ENCODE data around the gene DDX51. TPM values are rescaled to one million over a fixed set of nuclear protein-coding genes. Genes with fewer than 3 reads are reported as not detected.

The DDX51 gene
- total RNA-seq, 2 experiments from 2014 or later: 19.2 to 31.4 TPM

DNA sequence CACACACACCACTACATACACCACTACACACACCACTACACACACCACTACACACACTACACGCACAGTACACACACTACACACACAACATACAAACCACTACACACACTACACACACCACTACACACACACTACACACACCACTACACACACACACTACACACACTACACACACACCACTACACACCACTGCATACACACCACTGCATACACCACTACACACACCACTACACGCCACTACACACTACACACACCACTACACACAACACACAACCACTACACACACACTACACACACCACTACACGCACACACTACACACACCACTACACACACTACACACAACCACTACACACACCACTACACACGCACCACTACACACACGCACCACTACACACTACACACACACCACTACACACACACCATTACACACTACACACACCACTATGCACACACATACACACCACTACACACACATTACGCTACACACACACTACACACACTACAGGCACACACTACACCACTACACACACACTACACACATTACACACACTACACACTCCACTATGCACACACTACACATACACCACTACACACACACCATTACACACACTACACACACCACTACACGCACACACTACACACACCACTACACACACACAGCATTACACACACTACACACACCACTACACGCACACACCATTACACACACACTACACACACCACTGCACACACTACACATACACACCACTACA, 12.6 kb upstream of the DDX51 start:
- CTCF ChIA-PET: no interaction called here
- DNase-seq (no peak), ATAC-seq (no peak)
- H3K36me3 Mint-ChIP-seq (ENCODE audit: low read depth): no peaks in the 10 kb centered on the region
- POLR2A ChIA-PET: no interaction called here
- intact Hi-C loops (cut with DNase I, micrococcal nuclease): no loop called here
- no peaks in the 10 kb centered on the region for H3K4me1 Mint-ChIP-seq
- H3K9me3 Mint-ChIP-seq (ENCODE audit: low read depth): no peaks in the 10 kb centered on the region
- H3K27me3 Mint-ChIP-seq: no peaks in the 10 kb centered on the region
- H3K27ac Mint-ChIP-seq: no peak overlapping the region
- H3K4me3 Mint-ChIP-seq: no peak overlapping the region

DNA sequence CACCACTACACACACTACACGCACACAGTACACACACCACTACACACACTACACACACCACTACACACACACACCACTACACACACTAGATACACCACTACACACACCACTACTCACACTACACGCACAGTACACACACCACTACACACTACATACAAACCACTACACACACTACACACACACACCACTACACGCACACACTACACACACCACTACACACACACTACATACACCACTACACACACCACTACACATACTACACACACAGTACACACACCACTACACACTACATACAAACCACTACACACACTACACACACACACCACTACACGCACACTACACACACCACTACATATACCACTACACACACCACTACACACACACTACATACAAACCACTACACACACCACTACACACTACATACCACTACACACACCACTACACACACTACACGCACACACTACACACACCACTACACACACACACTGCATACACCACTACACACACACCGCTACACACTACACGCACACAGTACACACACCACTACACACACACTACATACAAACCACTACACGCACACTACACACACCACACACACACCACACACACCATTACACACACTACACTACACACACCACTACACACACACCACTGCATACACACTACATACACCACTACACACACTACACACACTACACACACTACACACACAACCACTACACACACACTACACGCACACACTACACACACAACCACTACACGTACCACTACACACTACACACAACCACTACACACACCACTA, 11.9 kb upstream of the DDX51 start:
- intact Hi-C loops (cut with DNase I, micrococcal nuclease): loop anchor here in 1 of 2 experiments (2.0 kb wide), 1 partner anchor 33 kb away; no protein-coding TSS in a partner anchor
- H3K4me3 Mint-ChIP-seq: no peak overlapping the region
- ATAC-seq: no peak
- no peaks in the 10 kb centered on the region for H3K4me1 Mint-ChIP-seq
- ChIA-PET CTCF (no interaction called here), POLR2A (no interaction called here)
- no peaks in the 10 kb centered on the region for H3K27me3 Mint-ChIP-seq
- H3K36me3 Mint-ChIP-seq (ENCODE audit: low read depth): no peaks in the 10 kb centered on the region
- H3K27ac Mint-ChIP-seq: no peak overlapping the region
- no peak for DNase-seq
- H3K9me3 Mint-ChIP-seq (ENCODE audit: low read depth): no peaks in the 10 kb centered on the region

DNA sequence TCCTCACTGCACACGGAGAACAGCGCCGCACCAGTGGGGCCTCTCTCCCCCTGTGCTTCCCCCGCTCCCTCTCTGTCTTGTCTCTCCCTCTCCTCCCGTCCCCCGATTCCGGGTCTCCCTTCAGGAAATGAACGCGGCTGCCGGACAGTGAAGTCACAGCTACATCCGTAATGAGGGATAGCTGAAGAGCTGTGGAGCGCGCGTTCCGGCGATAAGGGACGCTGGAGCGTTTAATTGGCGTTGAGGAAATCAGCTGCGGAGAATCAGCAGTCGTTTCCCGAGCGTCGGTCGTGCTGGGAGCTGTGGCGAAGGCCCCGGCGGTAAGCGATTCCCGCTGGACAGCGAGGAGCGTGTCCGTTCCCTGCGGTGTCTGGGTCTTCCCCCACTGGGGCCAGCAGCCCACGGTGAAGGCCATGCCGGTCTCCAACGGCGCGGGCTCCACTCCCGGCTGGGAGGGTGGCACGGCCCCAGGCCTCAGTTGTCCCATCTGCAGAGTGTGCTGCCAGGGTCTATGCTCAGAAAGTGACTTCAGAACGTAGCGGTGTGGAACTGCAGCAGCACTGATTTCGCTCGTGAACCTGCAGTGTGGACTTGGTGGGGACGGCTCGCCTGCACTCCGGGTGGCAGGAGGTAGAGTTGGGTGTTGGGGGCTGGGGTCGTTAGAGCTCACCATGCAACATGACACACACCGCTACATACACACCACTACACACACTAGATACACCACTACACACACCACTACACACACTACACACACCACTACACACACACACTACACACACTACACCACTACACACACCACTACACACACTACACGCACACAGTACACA, 11.0 kb upstream of the DDX51 start:
- no peak overlapping the region for H3K4me3 Mint-ChIP-seq
- H3K9me3 Mint-ChIP-seq (ENCODE audit: low read depth): no peaks in the 10 kb centered on the region
- no peaks in the 10 kb centered on the region for H3K27me3 Mint-ChIP-seq
- H3K27ac Mint-ChIP-seq: no peak overlapping the region
- ChIA-PET CTCF (interaction anchor here (0.6 to 0.9 kb wide), 3 partner anchors 25 to 369 kb away, joined by 3 read pairs; no protein-coding TSS in a partner anchor), POLR2A (no interaction called here)
- DNase-seq (no peak), ATAC-seq (peak; percentile 15)
- no peaks in the 10 kb centered on the region for H3K4me1 Mint-ChIP-seq
- intact Hi-C loops (cut with DNase I, micrococcal nuclease): loop anchor here (1.0 to 5.0 kb wide), 8 partner anchors 34 to 460 kb away; partner anchors contain the start of gene GALNT9 (in 1 of the 2)
- no peaks in the 10 kb centered on the region for H3K36me3 Mint-ChIP-seq (ENCODE audit: low read depth)

DNA sequence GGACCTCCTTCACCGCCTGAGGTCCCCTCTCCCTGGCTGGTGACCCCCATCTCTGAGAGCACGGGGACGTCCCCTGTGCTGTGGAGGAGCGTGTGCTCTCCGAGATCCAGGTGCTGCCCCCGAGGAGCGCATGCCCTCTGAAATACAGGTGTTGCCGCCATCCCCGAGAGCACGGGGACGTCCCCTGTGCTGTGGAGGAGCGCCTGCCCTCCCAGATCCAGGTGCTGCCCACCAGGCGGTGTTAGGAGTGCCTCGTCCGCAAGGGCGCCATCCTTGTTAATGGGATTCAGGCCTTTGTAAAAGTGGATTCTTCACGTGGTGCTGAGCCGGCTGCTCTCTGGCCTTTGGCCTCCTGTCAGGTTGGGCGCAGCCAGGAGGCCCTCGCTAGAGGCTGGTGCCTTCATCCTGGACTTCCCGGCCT, 10.2 kb upstream of the DDX51 start:
- no peak for ATAC-seq
- Mint-ChIP-seq H3K27ac (no peak overlapping the region), H3K36me3 (ENCODE audit: low read depth) (no peaks in the 10 kb centered on the region), H3K4me3 (no peak overlapping the region), H3K4me1 (no peaks in the 10 kb centered on the region), H3K27me3 (no peaks in the 10 kb centered on the region), H3K9me3 (ENCODE audit: low read depth) (no peaks in the 10 kb centered on the region)
- ChIA-PET POLR2A (interaction anchor here (0.6 to 1.0 kb wide), 3 partner anchors 13 to 100 kb away, joined by 3 to 5 read pairs (median 4); no protein-coding TSS in a partner anchor), CTCF (interaction anchor here (0.6 to 1.5 kb wide), 11 partner anchors 10 to 369 kb away, joined by 3 to 9 read pairs (median 4); no protein-coding TSS in a partner anchor)
- DNase-seq: no peak
- intact Hi-C loops (cut with DNase I, micrococcal nuclease): loop anchor here (1.0 to 5.0 kb wide), 8 partner anchors 34 to 461 kb away; partner anchors contain the start of gene GALNT9 (in 1 of the 2)

DNA sequence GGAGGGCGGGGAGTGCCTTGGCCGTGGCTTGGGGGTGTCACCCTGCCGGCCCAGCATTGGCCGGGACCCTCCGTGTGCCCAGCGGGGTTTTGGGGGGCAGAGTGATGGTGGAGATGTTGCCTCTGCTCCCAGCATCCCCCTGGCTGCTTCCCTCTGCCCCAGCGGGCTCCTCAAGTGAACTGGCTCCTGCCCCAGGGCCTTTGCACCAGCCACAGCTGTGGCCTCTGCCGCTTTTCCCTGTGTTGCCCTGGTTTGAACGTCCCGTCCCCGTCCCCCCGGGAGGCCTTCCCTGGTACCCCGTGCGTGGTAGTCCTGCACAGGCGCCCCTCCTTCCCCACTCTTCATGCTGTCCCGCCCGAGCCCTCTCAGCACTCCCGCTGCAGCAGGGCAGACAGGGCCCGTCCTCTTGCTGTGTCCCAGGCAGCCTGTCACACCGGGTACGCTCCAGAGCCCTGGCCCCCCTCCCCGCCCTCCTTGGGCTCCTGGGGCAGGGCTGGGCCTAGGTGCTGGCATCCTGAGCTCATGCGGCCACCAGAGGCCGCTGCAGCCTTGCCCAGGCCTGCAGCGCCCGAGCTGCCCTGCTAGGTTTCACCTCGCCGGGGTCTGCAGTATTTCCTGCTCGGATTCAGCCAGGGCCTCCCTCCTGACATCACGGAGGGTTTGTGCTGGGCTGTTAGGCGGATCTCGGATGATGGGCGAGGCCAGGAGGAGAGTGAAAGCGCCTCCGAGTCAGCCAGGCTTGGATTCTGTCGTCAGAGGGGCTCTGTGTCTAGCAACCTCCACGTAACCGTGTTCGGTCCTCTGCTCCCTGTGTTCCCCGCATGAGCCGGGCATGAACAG, 9.6 kb upstream of the DDX51 start:
- Mint-ChIP-seq H3K36me3 (ENCODE audit: low read depth) (no peaks in the 10 kb centered on the region), H3K4me1 (no peaks in the 10 kb centered on the region), H3K4me3 (no peak overlapping the region), H3K27ac (no peak overlapping the region), H3K9me3 (ENCODE audit: low read depth) (no peaks in the 10 kb centered on the region), H3K27me3 (no peaks in the 10 kb centered on the region)
- intact Hi-C loops (cut with DNase I, micrococcal nuclease): loop anchor here (1.0 to 5.0 kb wide), 8 partner anchors 35 to 462 kb away; partner anchors contain the start of gene GALNT9 (in 1 of the 2)
- peak; percentile 95 for ATAC-seq
- CTCF ChIA-PET: interaction anchor here (0.5 to 1.5 kb wide), 14 partner anchors 10 to 456 kb away, joined by 3 to 9 read pairs (median 4); no protein-coding TSS in a partner anchor
- POLR2A ChIA-PET: interaction anchor here (0.6 to 1.0 kb wide), 3 partner anchors 12 to 99 kb away, joined by 3 to 5 read pairs (median 4); no protein-coding TSS in a partner anchor
- DNase-seq: peak; percentile 82

DNA sequence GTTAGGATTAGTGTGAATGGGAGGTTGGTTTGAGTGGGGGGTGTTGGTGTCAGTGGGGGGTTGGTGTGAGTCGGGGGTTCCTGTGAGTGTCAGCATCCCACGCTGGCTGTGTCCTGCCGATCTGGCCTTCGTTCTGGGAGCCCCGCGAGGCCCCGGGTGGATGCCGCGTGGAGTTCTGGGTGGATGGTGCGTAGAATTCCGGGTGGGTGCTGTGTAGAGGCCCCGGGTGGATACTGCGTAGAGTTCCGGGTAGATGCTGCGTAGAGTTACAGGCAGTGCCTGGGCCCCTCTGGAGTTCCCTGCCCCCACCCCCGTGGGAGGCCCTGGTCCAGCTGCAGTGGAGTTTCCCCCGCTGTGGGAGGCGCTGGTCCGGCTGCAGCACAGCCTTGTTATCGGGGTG, 8.8 kb upstream of the DDX51 start:
- peak; percentile 4 for DNase-seq
- POLR2A ChIA-PET: no interaction called here
- Mint-ChIP-seq H3K4me1 (no peaks in the 10 kb centered on the region), H3K4me3 (no peak overlapping the region), H3K27ac (no peak overlapping the region), H3K9me3 (ENCODE audit: low read depth) (no peaks in the 10 kb centered on the region), H3K36me3 (ENCODE audit: low read depth) (peaks cover 2% of the 10 kb centered on the region), H3K27me3 (no peaks in the 10 kb centered on the region)
- ATAC-seq: no peak
- intact Hi-C loops (cut with DNase I, micrococcal nuclease): loop anchor here (5.0 kb wide), 2 partner anchors 174 to 259 kb away; partner anchors contain the start of gene GALNT9 (in 1 of the 2)
- CTCF ChIA-PET: interaction anchor here (1.4 to 1.5 kb wide), 5 partner anchors 26 to 175 kb away, joined by 3 to 9 read pairs (median 4); no protein-coding TSS in a partner anchor

DNA sequence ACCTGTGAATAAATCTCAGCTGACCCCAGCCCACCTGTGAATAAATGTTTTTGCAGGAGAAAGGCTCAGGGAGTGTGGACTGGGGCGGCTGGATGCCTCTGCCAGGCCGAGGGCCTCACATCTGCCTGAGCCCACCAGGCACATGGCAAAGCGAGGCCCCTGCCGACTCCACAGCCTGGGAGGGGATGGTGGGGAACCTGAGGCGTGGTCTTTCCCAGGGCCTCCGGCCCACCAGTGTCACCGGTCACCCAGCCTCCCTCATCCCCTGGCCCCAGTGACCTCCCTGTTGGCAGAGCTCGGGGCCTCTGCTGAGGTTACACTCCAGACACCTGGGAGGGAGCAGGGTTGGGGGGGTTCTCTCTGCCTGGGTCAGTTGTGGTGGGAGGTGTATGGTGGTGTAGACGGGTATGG, 8.3 kb upstream of the DDX51 start:
- ATAC-seq: no peak
- intact Hi-C loops (cut with DNase I, micrococcal nuclease): loop anchor here (5.0 kb wide), 2 partner anchors 175 to 260 kb away; partner anchors contain the start of gene GALNT9 (in 1 of the 2)

DNA sequence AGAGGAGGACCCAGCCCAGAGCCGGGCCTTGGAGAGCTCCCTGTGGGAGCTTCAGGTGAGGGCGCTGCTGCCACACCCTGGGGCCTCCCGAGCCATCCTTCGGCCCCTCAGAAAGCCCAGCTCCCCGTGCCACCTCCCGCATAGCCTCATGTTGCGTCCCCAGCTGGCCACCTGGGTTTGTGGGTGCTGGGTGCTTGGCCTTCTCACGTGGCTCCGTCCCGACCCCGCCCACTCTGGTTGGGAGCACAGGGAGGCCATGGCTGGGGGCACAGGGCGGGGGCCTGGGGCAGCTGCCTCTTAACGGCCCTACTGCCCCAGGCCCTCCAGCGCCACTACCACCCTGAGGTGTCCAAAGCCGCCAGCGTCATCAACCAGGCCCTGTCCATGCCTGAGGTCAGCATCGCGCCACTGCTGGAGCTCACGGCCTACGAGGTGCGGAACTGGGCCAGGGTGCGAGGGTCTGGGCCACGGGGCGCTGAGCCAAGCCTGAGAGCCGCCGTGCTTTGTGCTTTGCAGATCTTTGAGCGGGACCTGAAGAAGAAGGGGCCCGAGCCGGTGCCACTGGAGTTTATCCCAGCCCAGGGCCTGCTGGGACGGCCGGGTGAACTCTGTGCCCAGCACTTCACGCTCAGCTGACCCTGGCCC, 7.8 kb upstream of the DDX51 start:
- Mint-ChIP-seq H3K36me3 (ENCODE audit: low read depth) (peaks cover 2% of the 10 kb centered on the region), H3K9me3 (ENCODE audit: low read depth) (no peaks in the 10 kb centered on the region), H3K4me1 (no peaks in the 10 kb centered on the region), H3K4me3 (no peak overlapping the region), H3K27me3 (no peaks in the 10 kb centered on the region), H3K27ac (no peak overlapping the region)
- ATAC-seq: no peak
- ChIA-PET CTCF (interaction anchor here (1.5 kb wide), 1 partner anchor 67 kb away, joined by 3 read pairs; no protein-coding TSS in a partner anchor), POLR2A (no interaction called here)
- DNase-seq: peak; percentile 3
- intact Hi-C loops (cut with DNase I, micrococcal nuclease): loop anchor here (5.0 kb wide), 2 partner anchors 175 to 260 kb away; partner anchors contain the start of gene GALNT9 (in 1 of the 2)

More for the DNA sequence above, 8.3 kb upstream of the DDX51 start:
- ChIA-PET CTCF (interaction anchor here (1.5 kb wide), 1 partner anchor 67 kb away, joined by 3 read pairs; no protein-coding TSS in a partner anchor), POLR2A (no interaction called here)
- Mint-ChIP-seq H3K27me3 (no peaks in the 10 kb centered on the region), H3K27ac (no peak overlapping the region), H3K36me3 (ENCODE audit: low read depth) (peaks cover 2% of the 10 kb centered on the region), H3K4me3 (no peak overlapping the region), H3K9me3 (ENCODE audit: low read depth) (no peaks in the 10 kb centered on the region), H3K4me1 (no peaks in the 10 kb centered on the region)
- DNase-seq: peak; percentile 4

DNA sequence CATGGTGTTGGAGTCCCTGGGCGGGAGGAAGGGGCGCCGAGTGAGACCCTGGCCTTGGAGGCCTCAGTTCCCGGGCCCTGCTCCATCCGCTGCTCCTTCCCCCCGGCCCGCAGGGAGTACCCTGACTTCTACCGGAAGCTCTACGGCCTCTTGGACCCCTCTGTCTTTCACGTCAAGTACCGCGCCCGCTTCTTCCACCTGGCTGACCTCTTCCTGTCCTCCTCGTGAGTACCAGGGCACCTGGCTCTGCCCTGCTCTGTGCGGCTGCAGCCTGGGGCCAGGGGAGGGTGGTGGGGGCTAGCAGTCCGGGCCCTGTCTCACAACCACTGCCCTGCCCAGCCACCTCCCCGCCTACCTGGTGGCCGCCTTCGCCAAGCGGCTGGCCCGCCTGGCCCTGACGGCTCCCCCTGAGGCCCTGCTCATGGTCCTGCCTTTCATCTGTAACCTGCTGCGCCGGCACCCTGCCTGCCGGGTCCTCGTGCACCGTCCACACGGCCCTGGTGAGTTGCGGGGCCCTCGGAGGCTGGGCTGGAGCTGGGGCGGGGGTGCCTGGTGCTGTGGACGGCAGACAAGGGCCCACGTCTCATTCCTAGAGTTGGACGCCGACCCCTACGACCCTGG, 7.1 kb upstream of the DDX51 start:
- ATAC-seq (no peak), DNase-seq (peak; percentile 5)
- no peaks in the 10 kb centered on the region for H3K27me3 Mint-ChIP-seq
- ChIA-PET CTCF (interaction anchor here (1.5 kb wide), 1 partner anchor 68 kb away, joined by 3 read pairs; no protein-coding TSS in a partner anchor), POLR2A (no interaction called here)
- no peaks in the 10 kb centered on the region for H3K9me3 Mint-ChIP-seq (ENCODE audit: low read depth)
- no peak overlapping the region for H3K4me3 Mint-ChIP-seq
- peaks cover 2% of the 10 kb centered on the region for H3K4me1 Mint-ChIP-seq
- no peak overlapping the region for H3K27ac Mint-ChIP-seq
- H3K36me3 Mint-ChIP-seq (ENCODE audit: low read depth): peaks cover 5% of the 10 kb centered on the region
- intact Hi-C loops (cut with DNase I, micrococcal nuclease): loop anchor here (5.0 kb wide), 2 partner anchors 176 to 261 kb away; partner anchors contain the start of gene GALNT9 (in 1 of the 2)

Data from activated CD4-positive, alpha-beta T cell treated with anti-CD3 and anti-CD28 coated beads for 36 hours (primary cell).